Natural killer cell treated with Interleukin-12 subunit alpha and Interleukin-12 subunit beta and Interleukin-15 and Interleukin-18, amount 100 ng/mL, for 72 hours (primary cell): Measurements from ENCODE around the gene ALB. TPM values are rescaled to one million over a fixed set of nuclear protein-coding genes. Genes with fewer than 3 reads are reported as not detected.

Experiments
- ATAC-seq, 2 donors: fragments of 150-1000 bp; cut with Tn5 transposase in 1 of 2; sonication (Bioruptor Pico), chemical (Tn5 transposase) in 1 of 2; 2 replicates each; pipeline ENCODE4 v1.10.0; 2021
- DNase-seq: peaks from one replicate; pipeline ENCODE4 v3.0.0; 2022; ENCODE audit warnings: low spot score
- H3K27ac Mint-ChIP-seq, 2 donors: 1 replicate in 1 of 2; 2 replicates in 1 of 2; pipeline ENCODE4 v1.8.0; 2022; ENCODE audit warnings: mixed read lengths in 2 of 2, mild to moderate bottlenecking in 1 of 2, moderate library complexity in 1 of 2
- H3K27me3 Mint-ChIP-seq, 2 donors: 1 replicate in 1 of 2; 2 replicates in 1 of 2; pipeline ENCODE4 v1.8.0; 2022; ENCODE audit warnings: mixed read lengths in 2 of 2
- H3K36me3 Mint-ChIP-seq: one replicate; pipeline ENCODE4 v1.8.0; 2022; ENCODE audit warnings: mixed read lengths
- H3K4me1 Mint-ChIP-seq, 2 donors: 1 replicate in 1 of 2; 2 replicates in 1 of 2; pipeline ENCODE4 v1.8.0; 2022; ENCODE audit warnings: low read depth in 2 of 2, mixed read lengths in 2 of 2, mild to moderate bottlenecking in 1 of 2
- H3K4me3 Mint-ChIP-seq: one replicate; pipeline ENCODE4 v1.8.0; 2022; ENCODE audit warnings: mixed read lengths
- H3K9me3 Mint-ChIP-seq: 2 replicates; pipeline ENCODE4 v1.8.0; 2022; ENCODE audit warnings: mixed read lengths
- total RNA-seq, 2 donors: library from RNA; stranded (reverse); gene quantifications; one replicate each; pipeline ENCODE4 v1.2.3, GENCODE V29; 2022

Gene ALB
- total RNA-seq, 2 donors from 2014 or later, result not detected

DNA sequence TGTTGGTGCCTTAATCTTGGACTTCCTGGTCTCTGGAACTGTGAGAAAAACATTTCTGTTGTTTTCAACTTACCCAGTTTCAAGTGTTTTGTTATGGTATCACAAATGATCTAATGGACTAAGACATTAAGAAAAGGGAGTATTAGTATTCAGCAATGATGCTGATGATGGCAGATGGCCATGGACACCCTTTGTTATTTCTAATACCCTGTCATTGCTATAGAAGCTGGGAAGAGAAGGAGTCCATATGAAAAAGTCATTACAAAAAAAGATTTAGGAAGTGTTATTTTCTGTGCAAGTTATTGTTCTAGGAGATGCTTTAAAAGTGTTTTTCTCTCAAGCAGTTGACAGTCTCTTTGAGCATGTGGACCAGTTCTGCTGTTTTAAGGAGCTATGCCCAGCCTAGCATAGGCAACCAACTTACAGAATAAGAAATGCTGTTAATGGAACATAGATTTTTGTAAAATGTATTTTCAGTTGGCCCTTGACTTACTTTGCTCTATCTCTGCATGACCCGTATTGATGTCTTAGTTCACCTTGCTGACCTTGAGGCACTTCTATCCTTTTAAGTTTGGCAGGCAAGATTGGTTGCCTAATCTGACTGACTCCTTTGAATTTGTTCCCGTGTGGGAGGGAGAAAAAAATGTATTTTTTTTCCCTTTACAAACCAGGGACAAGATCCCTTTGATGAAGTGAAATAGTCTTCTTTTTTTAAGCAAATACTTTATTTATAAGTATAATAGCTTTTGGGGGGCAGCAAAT is 25.9 kb downstream of the ALB start:
- Mint-ChIP-seq H3K27me3 (no peaks in the 10 kb centered on the region), H3K36me3 (no peaks in the 10 kb centered on the region), H3K9me3 (peaks cover 3% of the 10 kb centered on the region), H3K4me3 (no peak overlapping the region), H3K27ac (no peak overlapping the region), H3K4me1 (no peaks in the 10 kb centered on the region)
- ATAC-seq, result no peak
- DNase-seq, result no peak

DNA sequence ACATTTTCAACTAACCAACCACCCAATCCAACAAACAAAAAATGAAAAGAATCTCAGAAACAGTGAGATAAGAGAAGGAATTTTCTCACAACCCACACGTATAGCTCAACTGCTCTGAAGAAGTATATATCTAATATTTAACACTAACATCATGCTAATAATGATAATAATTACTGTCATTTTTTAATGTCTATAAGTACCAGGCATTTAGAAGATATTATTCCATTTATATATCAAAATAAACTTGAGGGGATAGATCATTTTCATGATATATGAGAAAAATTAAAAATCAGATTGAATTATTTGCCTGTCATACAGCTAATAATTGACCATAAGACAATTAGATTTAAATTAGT is 27.7 kb downstream of the ALB start:
- H3K4me3 Mint-ChIP-seq, result no peak overlapping the region
- no peak for DNase-seq
- no peaks in the 10 kb centered on the region for H3K9me3 Mint-ChIP-seq

DNA sequence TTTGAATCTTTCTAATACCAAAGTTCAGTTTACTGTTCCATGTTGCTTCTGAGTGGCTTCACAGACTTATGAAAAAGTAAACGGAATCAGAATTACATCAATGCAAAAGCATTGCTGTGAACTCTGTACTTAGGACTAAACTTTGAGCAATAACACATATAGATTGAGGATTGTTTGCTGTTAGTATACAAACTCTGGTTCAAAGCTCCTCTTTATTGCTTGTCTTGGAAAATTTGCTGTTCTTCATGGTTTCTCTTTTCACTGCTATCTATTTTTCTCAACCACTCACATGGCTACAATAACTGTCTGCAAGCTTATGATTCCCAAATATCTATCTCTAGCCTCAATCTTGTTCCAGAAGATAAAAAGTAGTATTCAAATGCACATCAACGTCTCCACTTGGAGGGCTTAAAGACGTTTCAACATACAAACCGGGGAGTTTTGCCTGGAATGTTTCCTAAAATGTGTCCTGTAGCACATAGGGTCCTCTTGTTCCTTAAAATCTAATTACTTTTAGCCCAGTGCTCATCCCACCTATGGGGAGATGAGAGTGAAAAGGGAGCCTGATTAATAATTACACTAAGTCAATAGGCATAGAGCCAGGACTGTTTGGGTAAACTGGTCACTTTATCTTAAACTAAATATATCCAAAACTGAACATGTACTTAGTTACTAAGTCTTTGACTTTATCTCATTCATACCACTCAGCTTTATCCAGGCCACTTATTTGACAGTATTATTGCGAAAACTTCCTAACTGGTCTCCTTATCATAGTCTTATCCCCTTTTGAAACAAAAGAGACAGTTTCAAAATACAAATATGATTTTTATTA is 28.3 kb downstream of the ALB start:
- H3K27me3 Mint-ChIP-seq, result no peaks in the 10 kb centered on the region
- H3K4me3 Mint-ChIP-seq, result no peak overlapping the region
- DNase-seq, result no peak
- no peak for ATAC-seq
- H3K9me3 Mint-ChIP-seq, result no peaks in the 10 kb centered on the region
- H3K36me3 Mint-ChIP-seq, result no peaks in the 10 kb centered on the region
- H3K4me1 Mint-ChIP-seq, result no peaks in the 10 kb centered on the region
- H3K27ac Mint-ChIP-seq, result no peak overlapping the region

More for the DNA sequence above, 27.7 kb downstream of the ALB start:
- H3K27ac Mint-ChIP-seq, result no peak overlapping the region
- H3K4me1 Mint-ChIP-seq, result no peaks in the 10 kb centered on the region
- H3K36me3 Mint-ChIP-seq, result no peaks in the 10 kb centered on the region
- no peak for ATAC-seq
- H3K27me3 Mint-ChIP-seq, result no peaks in the 10 kb centered on the region

DNA sequence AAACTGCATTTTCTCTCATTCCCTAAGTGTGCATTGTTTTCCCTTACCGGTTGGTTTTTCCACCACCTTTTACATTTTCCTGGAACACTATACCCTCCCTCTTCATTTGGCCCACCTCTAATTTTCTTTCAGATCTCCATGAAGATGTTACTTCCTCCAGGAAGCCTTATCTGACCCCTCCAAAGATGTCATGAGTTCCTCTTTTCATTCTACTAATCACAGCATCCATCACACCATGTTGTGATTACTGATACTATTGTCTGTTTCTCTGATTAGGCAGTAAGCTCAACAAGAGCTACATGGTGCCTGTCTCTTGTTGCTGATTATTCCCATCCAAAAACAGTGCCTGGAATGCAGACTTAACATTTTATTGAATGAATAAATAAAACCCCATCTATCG is 29.1 kb downstream of the ALB start:
- no peaks in the 10 kb centered on the region for H3K9me3 Mint-ChIP-seq
- H3K27ac Mint-ChIP-seq, result no peak overlapping the region
- no peaks in the 10 kb centered on the region for H3K27me3 Mint-ChIP-seq
- no peaks in the 10 kb centered on the region for H3K36me3 Mint-ChIP-seq
- H3K4me3 Mint-ChIP-seq, result no peak overlapping the region
- ATAC-seq, result no peak
- no peaks in the 10 kb centered on the region for H3K4me1 Mint-ChIP-seq
- DNase-seq, result no peak

DNA sequence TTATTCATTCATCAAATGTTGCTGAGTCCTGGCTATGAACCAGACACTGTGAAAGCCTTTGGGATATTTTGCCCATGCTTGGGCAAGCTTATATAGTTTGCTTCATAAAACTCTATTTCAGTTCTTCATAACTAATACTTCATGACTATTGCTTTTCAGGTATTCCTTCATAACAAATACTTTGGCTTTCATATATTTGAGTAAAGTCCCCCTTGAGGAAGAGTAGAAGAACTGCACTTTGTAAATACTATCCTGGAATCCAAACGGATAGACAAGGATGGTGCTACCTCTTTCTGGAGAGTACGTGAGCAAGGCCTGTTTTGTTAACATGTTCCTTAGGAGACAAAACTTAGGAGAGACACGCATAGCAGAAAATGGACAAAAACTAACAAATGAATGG is 30.2 kb downstream of the ALB start:
- H3K4me1 Mint-ChIP-seq, result no peaks in the 10 kb centered on the region
- no peak for ATAC-seq
- DNase-seq, result no peak
- H3K27ac Mint-ChIP-seq, result no peak overlapping the region
- no peaks in the 10 kb centered on the region for H3K36me3 Mint-ChIP-seq
- no peaks in the 10 kb centered on the region for H3K27me3 Mint-ChIP-seq
- H3K9me3 Mint-ChIP-seq, result no peaks in the 10 kb centered on the region
- no peak overlapping the region for H3K4me3 Mint-ChIP-seq

DNA sequence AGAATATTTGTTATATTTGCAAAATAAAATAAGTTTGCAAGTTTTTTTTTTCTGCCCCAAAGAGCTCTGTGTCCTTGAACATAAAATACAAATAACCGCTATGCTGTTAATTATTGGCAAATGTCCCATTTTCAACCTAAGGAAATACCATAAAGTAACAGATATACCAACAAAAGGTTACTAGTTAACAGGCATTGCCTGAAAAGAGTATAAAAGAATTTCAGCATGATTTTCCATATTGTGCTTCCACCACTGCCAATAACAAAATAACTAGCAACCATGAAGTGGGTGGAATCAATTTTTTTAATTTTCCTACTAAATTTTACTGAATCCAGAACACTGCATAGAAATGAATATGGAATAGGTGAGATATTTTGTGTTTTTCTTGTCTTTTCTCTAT is 31.9 kb downstream of the ALB start, which contains the start of gene AFP:
AFP (plus strand) TSS at position 238 of the 400 bp plus-strand sequence; CDS start at position 280, 42 bp downstream.
- no peak within 1 kb of the TSS for H3K27ac Mint-ChIP-seq
- H3K4me1 Mint-ChIP-seq, result no peaks in the 10 kb centered on the region
- ATAC-seq (no peak), DNase-seq (no peak)
- H3K27me3 Mint-ChIP-seq, result no peaks in the 10 kb centered on the region
- no peak within 1 kb of the TSS for H3K4me3 Mint-ChIP-seq
- no peaks in the 10 kb centered on the region for H3K36me3 Mint-ChIP-seq
- H3K9me3 Mint-ChIP-seq, result no peaks in the 10 kb centered on the region

DNA sequence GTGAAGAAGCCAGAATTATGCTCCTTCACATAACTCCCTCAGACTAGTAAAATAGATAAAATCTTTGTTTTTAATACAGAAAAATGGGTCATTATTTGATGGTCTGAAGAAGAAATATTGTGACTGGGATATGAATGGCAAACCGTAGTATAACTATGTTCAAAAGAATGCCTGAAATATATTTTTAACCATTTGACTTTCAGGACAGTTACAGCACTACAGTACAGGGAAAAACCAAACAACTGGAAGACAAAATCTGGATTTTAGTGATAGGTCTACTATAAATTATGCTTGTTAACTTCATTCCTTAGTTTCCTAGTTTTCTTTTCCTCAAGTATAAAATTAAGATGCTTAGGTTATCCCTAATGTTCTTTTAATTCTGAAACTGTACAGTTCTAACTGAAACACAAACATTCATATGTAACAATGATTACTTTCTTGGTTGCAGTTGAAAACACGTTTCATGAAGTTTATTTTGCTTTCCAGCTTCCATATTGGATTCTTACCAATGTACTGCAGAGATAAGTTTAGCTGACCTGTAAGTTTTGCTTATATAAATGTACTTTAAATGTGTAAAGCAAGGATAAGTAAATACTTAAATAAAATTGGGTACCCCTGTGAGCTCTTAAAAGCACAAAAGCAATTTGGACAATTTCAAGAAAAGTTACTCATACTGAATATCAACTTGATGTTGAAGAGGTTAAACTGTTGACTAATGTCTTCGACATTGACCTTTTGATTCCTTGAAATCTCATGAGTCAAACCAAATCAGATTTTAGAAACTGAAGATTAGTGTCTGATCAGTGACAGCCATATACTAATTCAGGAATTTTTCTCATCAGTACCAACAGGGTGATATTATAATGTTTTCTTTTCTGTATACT is 32.8 kb downstream of the ALB start:
- DNase-seq, result no peak
- H3K4me3 Mint-ChIP-seq, result no peak overlapping the region
- H3K4me1 Mint-ChIP-seq, result no peaks in the 10 kb centered on the region
- ATAC-seq, result no peak
- no peaks in the 10 kb centered on the region for H3K27me3 Mint-ChIP-seq
- H3K9me3 Mint-ChIP-seq, result no peaks in the 10 kb centered on the region
- no peak overlapping the region for H3K27ac Mint-ChIP-seq
- no peaks in the 10 kb centered on the region for H3K36me3 Mint-ChIP-seq

DNA sequence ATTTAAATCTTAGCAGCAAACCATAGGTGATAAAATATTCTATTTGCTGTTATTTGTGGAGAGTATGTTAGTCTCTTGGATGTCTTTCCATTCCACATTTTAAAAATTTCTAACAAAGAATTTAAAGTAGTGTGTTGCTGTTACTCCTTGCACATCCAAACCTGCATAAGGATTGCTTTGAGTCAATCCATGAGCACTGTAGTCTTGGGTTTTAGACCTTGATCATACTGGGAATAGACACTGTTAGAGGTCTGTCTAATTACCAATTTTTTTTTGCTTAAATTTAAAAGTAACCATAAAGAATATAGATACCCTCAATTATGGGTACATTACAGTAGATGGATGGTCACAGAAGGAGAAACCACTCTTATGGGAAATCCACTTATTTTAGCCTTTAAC is 33.5 kb downstream of the ALB start:
- no peaks in the 10 kb centered on the region for H3K4me1 Mint-ChIP-seq
- no peak overlapping the region for H3K27ac Mint-ChIP-seq
- no peak overlapping the region for H3K4me3 Mint-ChIP-seq
- H3K36me3 Mint-ChIP-seq, result no peaks in the 10 kb centered on the region
- no peaks in the 10 kb centered on the region for H3K27me3 Mint-ChIP-seq
- ATAC-seq (no peak), DNase-seq (no peak)
- no peaks in the 10 kb centered on the region for H3K9me3 Mint-ChIP-seq

DNA sequence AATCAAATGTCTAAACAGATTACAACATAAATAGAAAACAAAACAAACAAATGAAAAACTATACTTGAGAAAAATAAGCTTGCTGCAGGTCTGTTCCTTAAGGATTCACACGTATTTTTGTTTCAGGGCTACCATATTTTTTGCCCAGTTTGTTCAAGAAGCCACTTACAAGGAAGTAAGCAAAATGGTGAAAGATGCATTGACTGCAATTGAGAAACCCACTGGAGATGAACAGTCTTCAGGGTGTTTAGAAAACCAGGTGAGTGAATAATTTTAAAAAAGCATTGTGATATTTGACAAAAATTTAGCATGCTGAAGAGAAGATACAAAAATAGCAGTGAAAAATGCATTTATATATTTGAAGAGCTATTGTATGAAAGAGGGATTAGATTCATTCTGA is 34.0 kb downstream of the ALB start:
- no peak overlapping the region for H3K4me3 Mint-ChIP-seq
- no peaks in the 10 kb centered on the region for H3K36me3 Mint-ChIP-seq
- H3K27ac Mint-ChIP-seq, result no peak overlapping the region
- no peaks in the 10 kb centered on the region for H3K4me1 Mint-ChIP-seq
- DNase-seq, result no peak
- H3K9me3 Mint-ChIP-seq, result no peaks in the 10 kb centered on the region
- no peak for ATAC-seq
- no peaks in the 10 kb centered on the region for H3K27me3 Mint-ChIP-seq

DNA sequence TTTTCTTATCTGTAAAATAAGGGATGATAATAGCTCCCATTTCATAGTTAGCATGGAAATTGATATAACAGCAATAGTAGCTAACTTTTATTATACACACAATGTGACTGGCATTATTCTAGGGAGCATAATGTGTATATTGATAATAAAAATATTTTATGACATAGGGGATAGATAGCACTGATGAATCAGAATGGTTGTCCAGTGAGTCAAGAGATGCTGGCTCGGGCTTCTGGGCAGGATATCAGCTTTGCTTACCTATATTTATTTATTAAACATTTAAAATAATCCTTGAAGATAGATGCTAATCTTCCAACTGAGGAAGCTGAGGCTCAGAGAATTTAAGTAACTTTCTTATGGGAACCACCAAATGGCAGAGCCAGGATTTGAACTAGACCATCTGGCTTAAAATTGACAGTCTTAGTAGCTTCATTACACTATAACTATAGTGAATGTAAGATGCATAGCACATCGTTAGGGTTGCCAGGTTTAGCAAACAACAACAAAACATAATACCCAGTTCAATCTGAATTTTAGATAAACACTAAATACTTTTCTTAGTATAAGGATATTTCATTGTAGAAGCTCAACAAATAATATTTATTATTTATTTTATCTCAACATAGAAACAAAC is 34.6 kb downstream of the ALB start:
- DNase-seq (no peak), ATAC-seq (no peak)
- Mint-ChIP-seq H3K27me3 (no peaks in the 10 kb centered on the region), H3K36me3 (no peaks in the 10 kb centered on the region), H3K9me3 (no peaks in the 10 kb centered on the region), H3K4me3 (no peak overlapping the region), H3K4me1 (no peaks in the 10 kb centered on the region), H3K27ac (no peak overlapping the region)

DNA sequence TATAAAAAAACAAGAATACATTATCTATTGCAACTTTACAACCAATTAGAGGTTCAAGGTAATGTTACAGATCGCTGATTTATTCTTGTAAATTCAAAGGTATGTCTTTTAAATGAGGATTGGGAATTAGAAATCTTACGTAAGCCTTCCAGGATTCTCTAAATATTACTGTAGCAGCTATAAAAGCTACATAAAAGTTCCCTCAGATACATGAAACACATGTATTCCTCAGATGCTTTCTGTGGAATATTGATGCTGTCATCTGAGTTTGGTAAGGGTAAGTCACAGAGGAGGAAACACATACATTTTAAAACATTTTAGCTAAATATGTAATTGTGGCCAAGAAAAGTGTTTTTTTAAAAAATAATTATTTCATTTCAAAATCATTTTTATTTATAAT is 35.4 kb downstream of the ALB start:
- Mint-ChIP-seq H3K4me3 (no peak overlapping the region), H3K9me3 (no peaks in the 10 kb centered on the region), H3K27me3 (no peaks in the 10 kb centered on the region), H3K36me3 (no peaks in the 10 kb centered on the region), H3K27ac (no peak overlapping the region), H3K4me1 (no peaks in the 10 kb centered on the region)
- no peak for DNase-seq
- no peak for ATAC-seq

DNA sequence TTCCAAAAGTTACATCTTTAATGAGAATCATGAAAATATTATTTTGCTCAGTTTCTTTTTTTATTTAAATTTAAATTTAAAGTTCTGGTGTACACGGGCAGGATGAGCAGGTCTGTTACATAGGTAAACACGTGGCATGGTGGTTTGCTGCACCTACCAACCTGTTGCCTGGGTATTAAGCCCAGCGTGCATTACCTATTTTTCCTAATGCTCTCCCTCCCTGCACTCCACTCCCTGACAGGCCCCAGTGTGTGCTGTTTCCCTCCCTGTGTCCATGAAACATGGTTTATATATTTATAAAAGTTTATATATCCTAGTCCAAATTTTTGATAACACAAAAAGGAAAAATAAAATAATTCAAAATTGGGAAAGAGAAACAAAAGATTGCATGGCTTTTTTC is 35.9 kb downstream of the ALB start:
- Mint-ChIP-seq H3K27ac (no peak overlapping the region), H3K4me3 (no peak overlapping the region)
- no peak for ATAC-seq

DNA sequence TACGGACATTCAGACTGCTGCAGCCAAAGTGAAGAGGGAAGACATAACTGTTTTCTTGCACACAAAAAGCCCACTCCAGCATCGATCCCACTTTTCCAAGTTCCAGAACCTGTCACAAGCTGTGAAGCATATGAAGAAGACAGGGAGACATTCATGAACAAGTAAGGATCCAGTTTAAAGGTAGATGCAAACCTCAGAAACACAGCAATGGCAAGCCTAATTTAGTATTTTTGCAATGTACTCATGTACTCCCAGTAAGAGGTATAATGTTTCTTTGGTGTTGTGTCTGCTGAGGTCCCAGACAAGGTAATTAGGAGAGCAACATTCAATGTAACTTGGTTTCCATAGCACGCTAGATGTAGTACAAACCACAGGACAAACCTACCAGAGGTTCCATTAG is 36.6 kb downstream of the ALB start:
- Mint-ChIP-seq H3K9me3 (no peaks in the 10 kb centered on the region), H3K36me3 (no peaks in the 10 kb centered on the region), H3K4me1 (no peaks in the 10 kb centered on the region), H3K27me3 (no peaks in the 10 kb centered on the region), H3K27ac (no peak overlapping the region), H3K4me3 (no peak overlapping the region)
- no peak for DNase-seq
- ATAC-seq, result no peak

More for the DNA sequence above, 35.9 kb downstream of the ALB start:
- H3K27me3 Mint-ChIP-seq, result no peaks in the 10 kb centered on the region
- no peaks in the 10 kb centered on the region for H3K4me1 Mint-ChIP-seq
- no peaks in the 10 kb centered on the region for H3K9me3 Mint-ChIP-seq
- no peak for DNase-seq
- no peaks in the 10 kb centered on the region for H3K36me3 Mint-ChIP-seq
